ENCODE measurements around the gene INCENP.

INCENP gene

GRCh38 chr11:62125316-62125715 lies 1.5 kb downstream of the INCENP start:
- DNase-seq, result no peak

- DNase-seq, result peak; percentile 38
Observed at GRCh38 chr11:62125881-62126280, 2.1 kb downstream of the INCENP start.

- no peak for DNase-seq
Observed at GRCh38 chr11:62127426-62127825, 3.6 kb downstream of the INCENP start.

GRCh38 chr11:62127941-62128770 lies 4.3 kb downstream of the INCENP start:
- DNase-seq, result no peak

- DNase-seq, result no peak
Observed at GRCh38 chr11:62128835-62129234, 5.0 kb downstream of the INCENP start.

GRCh38 chr11:62129590-62130282 lies 5.9 kb downstream of the INCENP start:
- no peak for DNase-seq

GRCh38 chr11:62130283-62131169 lies 6.7 kb downstream of the INCENP start:
- DNase-seq, result peak; percentile 11

- no peak for DNase-seq
Observed at GRCh38 chr11:62131170-62131464, 7.3 kb downstream of the INCENP start.

GRCh38 chr11:62132191-62132590 lies 8.4 kb downstream of the INCENP start:
- no peak for DNase-seq

- DNase-seq, result no peak
Observed at GRCh38 chr11:62132689-62133293, 9.0 kb downstream of the INCENP start.

GRCh38 chr11:62133328-62134065 lies 9.7 kb downstream of the INCENP start:
- DNase-seq, result no peak

GRCh38 chr11:62137276-62137861 lies 13.6 kb downstream of the INCENP start:
- no peak for DNase-seq

GRCh38 chr11:62137881-62138629 lies 14.2 kb downstream of the INCENP start:
- DNase-seq, result no peak

- no peak for DNase-seq
Observed at GRCh38 chr11:62138630-62139425, 15.0 kb downstream of the INCENP start.

GRCh38 chr11:62139526-62140303 lies 15.9 kb downstream of the INCENP start:
- DNase-seq, result no peak

GRCh38 chr11:62140304-62141110 lies 16.7 kb downstream of the INCENP start:
- DNase-seq, result no peak

- DNase-seq, result no peak
Observed at GRCh38 chr11:62141111-62142042, 17.6 kb downstream of the INCENP start.

- no peak for DNase-seq
Observed at GRCh38 chr11:62142043-62142375, 18.2 kb downstream of the INCENP start.
